Aorta (tissue), 5 donors: ENCODE data around the gene FADS2. TPM values are rescaled to one million over a fixed set of nuclear protein-coding genes. Genes with fewer than 3 reads are reported as not detected.

Experiments
- ATAC-seq: fragments of 200-7000 bp; cut with Tn5 transposase; one replicate; pipeline ENCODE4 v1.9.1; 2022; ENCODE audit warnings: moderate library complexity; ENCODE audit not compliant: low FRiP score
- DNase-seq, 2 donors: peaks; one replicate each; pipeline ENCODE4 v3.0.0-alpha.2; 2020
- H3K27ac ChIP-seq, 2 donors: one replicate each; pipeline ENCODE4 v1.5.1; 2013; ENCODE audit warnings: low read length in 2 of 2, mild to moderate bottlenecking in 2 of 2, moderate library complexity in 2 of 2, control low read depth in 1 of 2, inconsistent platforms in 1 of 2, low read depth in 1 of 2
- H3K27me3 ChIP-seq, 2 donors: one replicate each; pipeline ENCODE4 v1.6.1; 2013; ENCODE audit warnings: control low read depth in 1 of 2, low read length in 1 of 2, mild to moderate bottlenecking in 1 of 2, moderate library complexity in 1 of 2; ENCODE audit not compliant: insufficient read depth in 2 of 2, control insufficient read depth in 1 of 2
- H3K36me3 ChIP-seq, 2 donors: one replicate each; pipeline ENCODE4 v1.6.1; 2013; ENCODE audit warnings: control low read depth in 1 of 2, low read length in 1 of 2, mild to moderate bottlenecking in 1 of 2; ENCODE audit not compliant: insufficient read depth in 2 of 2, control insufficient read depth in 1 of 2
- H3K4me1 ChIP-seq, 2 donors: one replicate each; pipeline ENCODE4 v1.6.1; 2013; ENCODE audit warnings: low read length in 2 of 2, control low read depth in 1 of 2, mild to moderate bottlenecking in 1 of 2, moderate library complexity in 1 of 2; ENCODE audit not compliant: insufficient read depth in 2 of 2, control insufficient read depth in 1 of 2
- H3K4me3 ChIP-seq, 2 donors: one replicate each; pipeline ENCODE4 v1.5.1; 2013; ENCODE audit warnings: low read length in 2 of 2, control low read depth in 1 of 2, mild to moderate bottlenecking in 1 of 2
- H3K9me3 ChIP-seq: one replicate; pipeline ENCODE4 v1.6.1; 2013; ENCODE audit warnings: mild to moderate bottlenecking, low read length; ENCODE audit not compliant: control insufficient read depth
- WGBS, 2 donors: extraction: QIAGEN DNeasy Blood & Tissue Kit; methylation state at CpG; one replicate each; pipeline ENCODE4 v1.1.7; 2013; 5-methylcytosine and 5-hydroxymethylcytosine counted together
- intact Hi-C, 2 donors: fragments of 100-400 bp; cut with DNase I; formaldehyde crosslinking; loops; one replicate each; pipeline versions ENCODE4 v1.14.2 to v1.15.0; 2022
- polyA plus RNA-seq, 2 donors: library from polyadenylated mRNA; stranded (reverse); fragments of 200-250 nt; gene quantifications; one replicate each; pipeline ENCODE4 v1.2.3, GENCODE V29; 2013
- total RNA-seq, 2 donors: library from RNA; stranded (reverse); fragmentation: NEBNext Ultra II Directional; extraction: Animal tissue kit (Norgen Biotek cat#: 25700); gene quantifications; one replicate each; pipeline ENCODE4 v1.2.1, GENCODE V29; 2021
- donor health status: healthy with polysubstance abuse.
- donor health status: Bipolar disorder and iron deficiency.
- donor health status: DM: no; HTN: no; CAD: no.
- donor health status: DM: no; HTN: no; CAD: no.
- donor health status: DM: yes; HTN: yes; CAD: no.

Gene FADS2
- total and polyA plus RNA-seq, 4 donors = 38.2 to 167 (median 80.5) TPM

DNA sequence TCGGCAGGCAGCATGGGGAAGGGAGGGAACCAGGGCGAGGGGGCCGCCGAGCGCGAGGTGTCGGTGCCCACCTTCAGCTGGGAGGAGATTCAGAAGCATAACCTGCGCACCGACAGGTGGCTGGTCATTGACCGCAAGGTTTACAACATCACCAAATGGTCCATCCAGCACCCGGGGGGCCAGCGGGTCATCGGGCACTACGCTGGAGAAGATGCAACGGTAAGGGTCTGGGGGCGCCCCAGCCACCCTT, 204 bp downstream of the FADS2 start:
- peak overlapping the region; percentile 48 to 88 for H3K27ac ChIP-seq
- no peaks in the 10 kb centered on the region for H3K9me3 ChIP-seq
- H3K4me3 ChIP-seq = peak overlapping the region; percentile 61 to 67
- WGBS, 2 donors = 0% methylated on average over 16 of the region's 16 CpGs
- no peak for DNase-seq
- H3K27me3 ChIP-seq = no peaks in the 10 kb centered on the region
- no peak for ATAC-seq
- intact Hi-C loops = loop anchor here in 1 of 2 donors (5.0 kb wide), 1 partner anchor 64 kb away; the partner anchor contains the start of gene FADS3
- no peaks in the 10 kb centered on the region for H3K4me1 ChIP-seq
- no peaks in the 10 kb centered on the region for H3K36me3 ChIP-seq

DNA sequence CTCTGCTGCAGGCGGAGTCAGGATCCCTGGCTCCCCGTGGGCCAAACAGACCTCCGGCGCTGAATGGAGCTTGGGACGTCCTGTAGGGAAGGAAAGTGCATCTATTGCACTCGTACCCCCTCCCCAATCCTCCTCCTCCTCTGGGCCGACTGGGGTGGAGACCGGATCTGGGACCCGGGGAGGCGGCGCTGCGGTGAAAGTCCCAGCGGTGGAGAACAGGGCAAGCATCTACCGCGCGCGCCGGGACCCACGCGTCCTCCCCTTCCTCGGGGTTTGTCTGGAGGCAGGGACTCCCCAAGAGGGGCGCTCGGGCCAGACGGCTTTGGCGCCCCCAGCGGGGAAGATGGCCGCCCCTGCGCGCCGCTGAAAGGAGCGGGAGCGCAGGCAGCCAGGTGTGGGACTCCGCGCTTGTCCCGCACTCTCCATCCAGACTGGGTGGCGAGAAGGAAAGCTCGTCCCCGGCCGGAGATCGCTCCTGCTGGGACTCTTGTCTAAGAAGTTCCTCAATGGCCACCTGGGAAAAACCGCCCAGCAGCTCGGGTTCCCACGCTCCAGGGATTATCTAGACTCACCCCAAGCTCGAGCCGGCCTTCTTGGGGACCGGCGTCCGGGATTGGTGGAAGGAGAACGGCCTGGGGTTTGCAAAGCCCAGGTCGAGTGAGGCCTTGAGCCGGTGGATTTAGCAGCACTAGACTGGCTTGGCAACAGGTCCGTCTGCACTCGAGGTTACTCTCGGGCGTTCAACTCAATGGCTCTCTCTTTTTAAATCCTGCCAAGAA, 718 bp downstream of the FADS2 start:
- 0 to 1% methylated on average over 53 to 55 of the region's 55 CpGs for WGBS, 2 donors

GRCh38 chr11:61829806-61830205, 1.7 kb downstream of the FADS2 start:
- H3K4me1 ChIP-seq = no peaks in the 10 kb centered on the region
- peak overlapping the region; percentile 48 to 88 for H3K27ac ChIP-seq
- H3K9me3 ChIP-seq = no peaks in the 10 kb centered on the region
- intact Hi-C loops = loop anchor here in 1 of 2 donors (5.0 kb wide), 1 partner anchor 62 kb away; the partner anchor contains the start of gene FADS3
- no peaks in the 10 kb centered on the region for H3K36me3 ChIP-seq
- peak overlapping the region in 1 of 2 donors; percentile 12 for H3K4me3 ChIP-seq
- no peak for ATAC-seq
- peak in 1 of 2 donors; percentile 44 for DNase-seq
- WGBS, 2 donors = 47 to 64% methylated on average over 4 of the region's 4 CpGs
- no peaks in the 10 kb centered on the region for H3K27me3 ChIP-seq

More for the DNA sequence above, 718 bp downstream of the FADS2 start:
- peak; percentile 55 for ATAC-seq
- intact Hi-C loops = loop anchor here in 1 of 2 donors (5.0 kb wide), 1 partner anchor 63 kb away; the partner anchor contains the start of gene FADS3
- no peaks in the 10 kb centered on the region for H3K27me3 ChIP-seq
- H3K27ac ChIP-seq = peak overlapping the region; percentile 48 to 88
- peak; percentile 64 to 79 for DNase-seq
- peak overlapping the region; percentile 61 to 67 for H3K4me3 ChIP-seq
- H3K9me3 ChIP-seq = no peaks in the 10 kb centered on the region
- H3K36me3 ChIP-seq = no peaks in the 10 kb centered on the region
- no peaks in the 10 kb centered on the region for H3K4me1 ChIP-seq

- intact Hi-C loops = no loop called here
- DNase-seq = peak in 1 of 2 donors; percentile 24
- WGBS, 2 donors = 10 to 14% methylated on average over 8 of the region's 8 CpGs
- no peak for ATAC-seq
- H3K4me3 ChIP-seq = no peak overlapping the region
- H3K4me1 ChIP-seq = no peaks in the 10 kb centered on the region
- H3K27ac ChIP-seq = peak overlapping the region; percentile 88 to 93
- no peaks in the 10 kb centered on the region for H3K9me3 ChIP-seq
- H3K27me3 ChIP-seq = no peaks in the 10 kb centered on the region
- no peaks in the 10 kb centered on the region for H3K36me3 ChIP-seq
Observed at GRCh38 chr11:61830237-61831105, 2.4 kb downstream of the FADS2 start.

DNA sequence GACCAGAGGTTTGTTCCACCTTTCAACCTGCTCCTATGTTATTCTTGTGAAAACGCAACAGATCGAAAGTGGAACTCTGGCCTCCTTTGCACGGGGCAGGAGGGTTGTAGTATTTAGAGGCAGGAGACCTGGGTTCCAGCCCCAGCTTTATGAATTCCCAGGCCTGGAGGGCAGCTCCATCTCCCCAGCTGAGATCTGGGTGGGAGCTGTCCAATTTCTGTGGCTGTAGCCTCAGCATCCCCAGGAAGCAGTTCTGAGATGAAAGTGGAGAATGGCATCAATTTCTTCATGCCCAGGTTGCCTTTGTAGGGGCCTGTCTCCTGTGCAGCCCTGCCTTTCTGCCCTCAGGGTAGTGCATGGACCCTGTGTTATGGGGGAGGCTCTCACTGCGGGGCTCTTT, 4.1 kb downstream of the FADS2 start:
- no peaks in the 10 kb centered on the region for H3K4me1 ChIP-seq
- peak overlapping the region in 1 of 2 donors; percentile 81 for H3K27ac ChIP-seq
- DNase-seq (no peak), ATAC-seq (no peak)
- no peaks in the 10 kb centered on the region for H3K27me3 ChIP-seq
- H3K9me3 ChIP-seq = no peaks in the 10 kb centered on the region
- no peaks in the 10 kb centered on the region for H3K36me3 ChIP-seq
- WGBS, 2 donors = 87% methylated on average over 4 of the region's 4 CpGs
- intact Hi-C loops = no loop called here
- no peak overlapping the region for H3K4me3 ChIP-seq

DNA sequence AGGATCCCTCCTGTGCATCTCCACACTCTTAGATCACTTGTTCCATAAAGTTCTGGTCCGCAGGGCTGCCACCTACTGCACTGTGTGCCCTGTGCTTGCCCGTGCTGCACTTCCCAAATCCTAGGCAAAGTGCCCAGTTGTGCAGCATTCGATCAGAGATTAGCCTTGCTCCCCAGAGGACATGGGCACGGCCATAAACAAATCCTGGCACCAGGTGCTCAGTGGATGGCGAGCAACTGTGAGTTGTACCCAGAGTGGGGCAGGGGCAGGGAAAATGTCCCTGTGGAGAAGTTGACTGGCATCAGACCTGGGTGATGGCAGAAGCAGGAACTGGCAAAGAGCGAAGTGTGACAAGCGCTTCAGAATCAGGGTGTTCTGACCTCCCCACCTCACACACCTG, 4.7 kb downstream of the FADS2 start:
- Histone ChIP-seq H3K36me3 (no peaks in the 10 kb centered on the region), H3K27ac (peak overlapping the region in 1 of 2 donors; percentile 81), H3K4me3 (no peak overlapping the region), H3K4me1 (no peaks in the 10 kb centered on the region), H3K9me3 (no peaks in the 10 kb centered on the region), H3K27me3 (no peaks in the 10 kb centered on the region)
- DNase-seq (peak in 1 of 2 donors; percentile 61), ATAC-seq (no peak)
- 29 to 31% methylated on average over 7 of the region's 7 CpGs for WGBS, 2 donors
- intact Hi-C loops = no loop called here

- Histone ChIP-seq H3K4me3 (no peak overlapping the region), H3K27me3 (no peaks in the 10 kb centered on the region), H3K4me1 (no peaks in the 10 kb centered on the region), H3K9me3 (no peaks in the 10 kb centered on the region), H3K36me3 (no peaks in the 10 kb centered on the region), H3K27ac (peak overlapping the region in 1 of 2 donors; percentile 13)
- DNase-seq (peak in 1 of 2 donors; percentile 37), ATAC-seq (no peak)
- intact Hi-C loops = no loop called here
- 79 to 80% methylated on average over 11 of the region's 11 CpGs for WGBS, 2 donors
Observed at GRCh38 chr11:61833471-61833870, 5.4 kb downstream of the FADS2 start.

GRCh38 chr11:61833926-61834277, 5.8 kb downstream of the FADS2 start:
- Histone ChIP-seq H3K27me3 (no peaks in the 10 kb centered on the region), H3K9me3 (no peaks in the 10 kb centered on the region), H3K36me3 (no peaks in the 10 kb centered on the region), H3K27ac (peak overlapping the region; percentile 70 to 82), H3K4me1 (no peaks in the 10 kb centered on the region), H3K4me3 (no peak overlapping the region)
- DNase-seq (peak in 1 of 2 donors; percentile 53), ATAC-seq (no peak)
- intact Hi-C loops = no loop called here
- 81 to 84% methylated on average over 12 of the region's 12 CpGs for WGBS, 2 donors
